ENCODE results near the gene MYH7.
"Not testable (repeated sequence)": the region's sequence is repeated elsewhere in the genome, so short reads cannot be mapped to it uniquely, and the experiment has no call there.

MYH7 gene

GRCh38 chr14:23406725-23407355 is 28.6 kb downstream of the MYH7 start:
- no peak for DNase-seq (ENCODE audit: low read depth in 2 of 2)

GRCh38 chr14:23406244-23406643 is 29.2 kb downstream of the MYH7 start:
- no peak for DNase-seq (ENCODE audit: low read depth in 2 of 2)

GRCh38 chr14:23405516-23406025 is 29.9 kb downstream of the MYH7 start:
- no peak for DNase-seq (ENCODE audit: low read depth in 2 of 2)

- no peak for DNase-seq (ENCODE audit: low read depth in 2 of 2)
These were observed 30.4 kb downstream of the MYH7 start for GRCh38 chr14:23405096-23405495.

- DNase-seq (ENCODE audit: low read depth in 2 of 2): no peak
These were observed 31.0 kb downstream of the MYH7 start for GRCh38 chr14:23404331-23404900.

- DNase-seq (ENCODE audit: low read depth in 2 of 2): no peak
These were observed 31.6 kb downstream of the MYH7 start for GRCh38 chr14:23403908-23404307.

- DNase-seq (ENCODE audit: low read depth in 2 of 2): no peak
These were observed 32.4 kb downstream of the MYH7 start for GRCh38 chr14:23403139-23403438.

GRCh38 chr14:23402296-23403138 is 32.9 kb downstream of the MYH7 start:
- no peak for DNase-seq (ENCODE audit: low read depth in 2 of 2)

- DNase-seq (ENCODE audit: low read depth in 2 of 2): no peak
These were observed 34.2 kb downstream of the MYH7 start for GRCh38 chr14:23401291-23401690.

GRCh38 chr14:23400496-23401149 is 34.8 kb downstream of the MYH7 start:
- DNase-seq (ENCODE audit: low read depth in 2 of 2): not testable (repeated sequence)

GRCh38 chr14:23399591-23399990 is 35.9 kb downstream of the MYH7 start:
- DNase-seq (ENCODE audit: low read depth in 2 of 2): no peak

GRCh38 chr14:23399136-23399535 is 36.3 kb downstream of the MYH7 start:
- no peak for DNase-seq (ENCODE audit: low read depth in 2 of 2)

- no peak for DNase-seq (ENCODE audit: low read depth in 2 of 2)
These were observed 37.1 kb downstream of the MYH7 start for GRCh38 chr14:23398348-23398747.

GRCh38 chr14:23396781-23397407 is 38.6 kb downstream of the MYH7 start:
- no peak for DNase-seq (ENCODE audit: low read depth in 2 of 2)

GRCh38 chr14:23396126-23396525 is 39.3 kb downstream of the MYH7 start:
- DNase-seq (ENCODE audit: low read depth in 2 of 2): no peak

- DNase-seq (ENCODE audit: low read depth in 2 of 2): no peak
These were observed 42.8 kb downstream of the MYH7 start for GRCh38 chr14:23392613-23393012.

GRCh38 chr14:23389871-23390270 is 45.6 kb downstream of the MYH7 start:
- DNase-seq (ENCODE audit: low read depth in 2 of 2): not testable (repeated sequence)

GRCh38 chr14:23389396-23389795 is 46.1 kb downstream of the MYH7 start:
- DNase-seq (ENCODE audit: low read depth in 2 of 2): no peak

GRCh38 chr14:23388996-23389395 is 46.5 kb downstream of the MYH7 start:
- no peak for DNase-seq (ENCODE audit: low read depth in 2 of 2)

GRCh38 chr14:23387916-23388882 is 47.3 kb downstream of the MYH7 start:
- no peak for DNase-seq (ENCODE audit: low read depth in 2 of 2)

GRCh38 chr14:23386999-23387398 is 48.5 kb downstream of the MYH7 start:
- DNase-seq (ENCODE audit: low read depth in 2 of 2): no peak
